ENCODE data around the gene SLC8A1.

Gene SLC8A1

GRCh38 chr2:40302751-40303325 is 149.1 kb downstream of the SLC8A1 start:
- no peaks in the 10 kb centered on the region for H3K79me2 ChIP-seq (ENCODE audit: insufficient read depth, low read length)
- no peak overlapping the region for H3K4me3 ChIP-seq (ENCODE audit: low read depth in 1 of 2, low read length in 2 of 2)
- H3K27ac ChIP-seq (ENCODE audit: low read length), result no peak overlapping the region
- H3K36me3 ChIP-seq (ENCODE audit: insufficient read depth, low read length), result 0 out of 2 replicates have a peak, but pooled peaks cover 3% of the 10 kb centered on the region
- H3K4me2 ChIP-seq (ENCODE audit: insufficient read depth, low read length), result no peak overlapping the region
- DNase-seq (no peak), ATAC-seq (ENCODE audit: insufficient read depth, low read depth) (no peak)
- H3K9ac ChIP-seq (ENCODE audit: low read depth, low read length), result no peak overlapping the region
- H4K20me1 ChIP-seq (ENCODE audit: insufficient read depth, low read length), result no peaks in the 10 kb centered on the region
- H3K4me1 ChIP-seq (ENCODE audit: insufficient read depth, low read length), result no peaks in the 10 kb centered on the region
- no peak for TF ChIP-seq CTCF (IDR thresholded peaks at IDR 0.05; ENCODE audit: borderline replicate concordance, extremely low read depth, low read length, poor library complexity, severe bottlenecking)
- no peak for TF ChIP-seq EZH2 (IDR thresholded peaks at IDR 0.05; ENCODE audit: borderline replicate concordance, low read depth, low read length, severe bottlenecking)
- H2AFZ ChIP-seq (ENCODE audit: low read depth, low read length), result no peak overlapping the region
- H3K9me3 ChIP-seq (ENCODE audit: insufficient read depth, low read length, severe bottlenecking), result no peaks in the 10 kb centered on the region
- H3K27me3 ChIP-seq (ENCODE audit: insufficient read depth, low read length, poor library complexity), result no peaks in the 10 kb centered on the region

GRCh38 chr2:40300391-40300790 is 151.5 kb downstream of the SLC8A1 start:
- Histone ChIP-seq H3K79me2 (ENCODE audit: insufficient read depth, low read length) (no peaks in the 10 kb centered on the region), H3K4me1 (ENCODE audit: insufficient read depth, low read length) (no peaks in the 10 kb centered on the region), H3K9ac (ENCODE audit: low read depth, low read length) (no peak overlapping the region), H2AFZ (ENCODE audit: low read depth, low read length) (no peak overlapping the region), H3K36me3 (ENCODE audit: insufficient read depth, low read length) (0 out of 2 replicates have a peak, but pooled peaks cover 3% of the 10 kb centered on the region), H3K9me3 (ENCODE audit: insufficient read depth, low read length, severe bottlenecking) (no peaks in the 10 kb centered on the region), H3K4me2 (ENCODE audit: insufficient read depth, low read length) (no peak overlapping the region), H3K4me3 (ENCODE audit: low read depth in 1 of 2, low read length in 2 of 2) (no peak overlapping the region), H4K20me1 (ENCODE audit: insufficient read depth, low read length) (no peaks in the 10 kb centered on the region), H3K27me3 (ENCODE audit: insufficient read depth, low read length, poor library complexity) (no peaks in the 10 kb centered on the region), H3K27ac (ENCODE audit: low read length) (no peak overlapping the region)
- TF ChIP-seq EZH2 (IDR thresholded peaks at IDR 0.05; ENCODE audit: borderline replicate concordance, low read depth, low read length, severe bottlenecking) (no peak), CTCF (IDR thresholded peaks at IDR 0.05; ENCODE audit: borderline replicate concordance, extremely low read depth, low read length, poor library complexity, severe bottlenecking) (no peak)
- DNase-seq, result no peak
- no peak for ATAC-seq (ENCODE audit: insufficient read depth, low read depth)

- ATAC-seq (ENCODE audit: insufficient read depth, low read depth), result no peak
- DNase-seq, result no peak
- H3K4me2 ChIP-seq (ENCODE audit: insufficient read depth, low read length), result no peak overlapping the region
- TF ChIP-seq CTCF (IDR thresholded peaks at IDR 0.05; ENCODE audit: borderline replicate concordance, extremely low read depth, low read length, poor library complexity, severe bottlenecking) (no peak), EZH2 (IDR thresholded peaks at IDR 0.05; ENCODE audit: borderline replicate concordance, low read depth, low read length, severe bottlenecking) (no peak)
- no peak overlapping the region for H3K4me3 ChIP-seq (ENCODE audit: low read depth in 1 of 2, low read length in 2 of 2)
- H3K79me2 ChIP-seq (ENCODE audit: insufficient read depth, low read length), result no peaks in the 10 kb centered on the region
- H3K4me1 ChIP-seq (ENCODE audit: insufficient read depth, low read length), result no peaks in the 10 kb centered on the region
- no peak overlapping the region for H2AFZ ChIP-seq (ENCODE audit: low read depth, low read length)
- H4K20me1 ChIP-seq (ENCODE audit: insufficient read depth, low read length), result no peaks in the 10 kb centered on the region
- no peak overlapping the region for H3K9ac ChIP-seq (ENCODE audit: low read depth, low read length)
- H3K27me3 ChIP-seq (ENCODE audit: insufficient read depth, low read length, poor library complexity), result no peaks in the 10 kb centered on the region
- no peak overlapping the region for H3K27ac ChIP-seq (ENCODE audit: low read length)
- no peaks in the 10 kb centered on the region for H3K9me3 ChIP-seq (ENCODE audit: insufficient read depth, low read length, severe bottlenecking)
- 0 out of 2 replicates have a peak, but pooled peaks cover 3% of the 10 kb centered on the region for H3K36me3 ChIP-seq (ENCODE audit: insufficient read depth, low read length)
Measured at GRCh38 chr2:40299781-40300180, 152.1 kb downstream of the SLC8A1 start.
